ENCODE results near the gene DHRS2.
A peak's percentile ranks its signal among the peaks of the same experiment; 100 is the strongest.
"Not testable (repeated sequence)": the region's sequence is repeated elsewhere in the genome, so short reads cannot be mapped to it uniquely, and the experiment has no call there.

Gene DHRS2

GRCh38 chr14:23604675-23605170 lies 31.4 kb upstream of the DHRS2 start:
- DNase-seq (ENCODE audit: low spot score in 2 of 2), result no peak
- peaks cover 4% of the 10 kb centered on the region for H3K9me3 Mint-ChIP-seq
- no peak overlapping the region for H3K4me3 Mint-ChIP-seq
- H3K27me3 Mint-ChIP-seq, result peaks cover 9% of the 10 kb centered on the region
- no peaks in the 10 kb centered on the region for H3K36me3 Mint-ChIP-seq (ENCODE audit: insufficient read depth)
- H3K27ac Mint-ChIP-seq (ENCODE audit: low read depth), result no peak overlapping the region
- H3K4me1 Mint-ChIP-seq, result peaks cover 13% of the 10 kb centered on the region
- ATAC-seq (replicated peaks; ENCODE audit: extremely low read depth, poor library complexity, severe bottlenecking), result no peak

GRCh38 chr14:23605931-23606585 lies 30.1 kb upstream of the DHRS2 start:
- no peak for ATAC-seq (replicated peaks; ENCODE audit: extremely low read depth, poor library complexity, severe bottlenecking)
- H3K4me3 Mint-ChIP-seq, result no peak overlapping the region

GRCh38 chr14:23608454-23608853 lies 27.7 kb upstream of the DHRS2 start:
- H3K27me3 Mint-ChIP-seq, result peaks cover 9% of the 10 kb centered on the region
- no peak overlapping the region for H3K4me3 Mint-ChIP-seq
- ATAC-seq (replicated peaks; ENCODE audit: extremely low read depth, poor library complexity, severe bottlenecking) (no peak), DNase-seq (ENCODE audit: low spot score in 2 of 2) (no peak)
- no peak overlapping the region for H3K27ac Mint-ChIP-seq (ENCODE audit: low read depth)
- no peaks in the 10 kb centered on the region for H3K36me3 Mint-ChIP-seq (ENCODE audit: insufficient read depth)
- H3K4me1 Mint-ChIP-seq, result peaks cover 35% of the 10 kb centered on the region
- peaks cover 4% of the 10 kb centered on the region for H3K9me3 Mint-ChIP-seq

More at GRCh38 chr14:23605931-23606585, 30.1 kb upstream of the DHRS2 start:
- Mint-ChIP-seq H3K9me3 (peaks cover 4% of the 10 kb centered on the region), H3K27ac (ENCODE audit: low read depth) (no peak overlapping the region), H3K36me3 (ENCODE audit: insufficient read depth) (no peaks in the 10 kb centered on the region), H3K4me1 (peaks cover 26% of the 10 kb centered on the region), H3K27me3 (peaks cover 9% of the 10 kb centered on the region)
- no peak for DNase-seq (ENCODE audit: low spot score in 2 of 2)

GRCh38 chr14:23609001-23609400 lies 27.2 kb upstream of the DHRS2 start:
- no peaks in the 10 kb centered on the region for H3K36me3 Mint-ChIP-seq (ENCODE audit: insufficient read depth)
- ATAC-seq (replicated peaks; ENCODE audit: extremely low read depth, poor library complexity, severe bottlenecking) (no peak), DNase-seq (ENCODE audit: low spot score in 2 of 2) (no peak)
- H3K9me3 Mint-ChIP-seq, result peaks cover 4% of the 10 kb centered on the region
- peak overlapping the region; percentile 52 for H3K27ac Mint-ChIP-seq (ENCODE audit: low read depth)
- H3K4me3 Mint-ChIP-seq, result no peak overlapping the region
- peaks cover 35% of the 10 kb centered on the region for H3K4me1 Mint-ChIP-seq
- peaks cover 10% of the 10 kb centered on the region for H3K27me3 Mint-ChIP-seq

GRCh38 chr14:23609411-23610089 lies 26.6 kb upstream of the DHRS2 start:
- not testable (repeated sequence) for H3K36me3 Mint-ChIP-seq (ENCODE audit: insufficient read depth); ATAC-seq (replicated peaks; ENCODE audit: extremely low read depth, poor library complexity, severe bottlenecking); H3K9me3 Mint-ChIP-seq; H3K4me3 Mint-ChIP-seq; DNase-seq (ENCODE audit: low spot score in 2 of 2)
- Mint-ChIP-seq H3K27ac (ENCODE audit: low read depth) (peak overlapping the region; percentile 82), H3K4me1 (peaks cover 35% of the 10 kb centered on the region), H3K27me3 (peaks cover 15% of the 10 kb centered on the region)

- Mint-ChIP-seq H3K4me1 (peaks cover 35% of the 10 kb centered on the region), H3K9me3 (peaks cover 4% of the 10 kb centered on the region), H3K27ac (ENCODE audit: low read depth) (peak overlapping the region; percentile 82), H3K36me3 (ENCODE audit: insufficient read depth) (no peaks in the 10 kb centered on the region), H3K27me3 (peaks cover 18% of the 10 kb centered on the region), H3K4me3 (peak overlapping the region; percentile 65)
- ATAC-seq (replicated peaks; ENCODE audit: extremely low read depth, poor library complexity, severe bottlenecking), result peak; percentile 87
- no peak for DNase-seq (ENCODE audit: low spot score in 2 of 2)
Measured at GRCh38 chr14:23610090-23610814, 25.9 kb upstream of the DHRS2 start.

GRCh38 chr14:23610815-23611289 lies 25.3 kb upstream of the DHRS2 start:
- Mint-ChIP-seq H3K4me3 (no peak overlapping the region), H3K9me3 (peaks cover 4% of the 10 kb centered on the region), H3K27me3 (peaks cover 18% of the 10 kb centered on the region), H3K27ac (ENCODE audit: low read depth) (peak overlapping the region; percentile 82), H3K4me1 (peaks cover 35% of the 10 kb centered on the region), H3K36me3 (ENCODE audit: insufficient read depth) (no peaks in the 10 kb centered on the region)
- DNase-seq (ENCODE audit: low spot score in 2 of 2) (no peak), ATAC-seq (replicated peaks; ENCODE audit: extremely low read depth, poor library complexity, severe bottlenecking) (peak; percentile 64)

GRCh38 chr14:23612354-23612732 lies 23.8 kb upstream of the DHRS2 start:
- DNase-seq (ENCODE audit: low spot score in 2 of 2) (no peak), ATAC-seq (replicated peaks; ENCODE audit: extremely low read depth, poor library complexity, severe bottlenecking) (no peak)
- Mint-ChIP-seq H3K36me3 (ENCODE audit: insufficient read depth) (no peaks in the 10 kb centered on the region), H3K9me3 (peaks cover 4% of the 10 kb centered on the region), H3K27ac (ENCODE audit: low read depth) (peak overlapping the region; percentile 67), H3K4me3 (no peak overlapping the region), H3K4me1 (peaks cover 33% of the 10 kb centered on the region), H3K27me3 (peaks cover 13% of the 10 kb centered on the region)

- Mint-ChIP-seq H3K4me1 (peaks cover 31% of the 10 kb centered on the region), H3K9me3 (peaks cover 4% of the 10 kb centered on the region), H3K27ac (ENCODE audit: low read depth) (peak overlapping the region; percentile 67), H3K27me3 (peaks cover 10% of the 10 kb centered on the region), H3K36me3 (ENCODE audit: insufficient read depth) (no peaks in the 10 kb centered on the region), H3K4me3 (no peak overlapping the region)
- DNase-seq (ENCODE audit: low spot score in 2 of 2), result no peak
- no peak for ATAC-seq (replicated peaks; ENCODE audit: extremely low read depth, poor library complexity, severe bottlenecking)
Measured at GRCh38 chr14:23612802-23613201, 23.4 kb upstream of the DHRS2 start.

- H3K4me3 Mint-ChIP-seq, result no peak overlapping the region
- ATAC-seq (replicated peaks; ENCODE audit: extremely low read depth, poor library complexity, severe bottlenecking), result no peak
- DNase-seq (ENCODE audit: low spot score in 2 of 2), result no peak
- H3K27me3 Mint-ChIP-seq, result peaks cover 16% of the 10 kb centered on the region
- no peak overlapping the region for H3K27ac Mint-ChIP-seq (ENCODE audit: low read depth)
- H3K4me1 Mint-ChIP-seq, result peaks cover 31% of the 10 kb centered on the region
- H3K36me3 Mint-ChIP-seq (ENCODE audit: insufficient read depth), result no peaks in the 10 kb centered on the region
- H3K9me3 Mint-ChIP-seq, result peaks cover 4% of the 10 kb centered on the region
Measured at GRCh38 chr14:23613242-23614070, 22.7 kb upstream of the DHRS2 start.

GRCh38 chr14:23614395-23614828 lies 21.8 kb upstream of the DHRS2 start:
- Mint-ChIP-seq H3K4me3 (no peak overlapping the region), H3K27me3 (peaks cover 19% of the 10 kb centered on the region), H3K9me3 (no peaks in the 10 kb centered on the region), H3K27ac (ENCODE audit: low read depth) (no peak overlapping the region), H3K36me3 (ENCODE audit: insufficient read depth) (no peaks in the 10 kb centered on the region), H3K4me1 (peaks cover 25% of the 10 kb centered on the region)
- no peak for ATAC-seq (replicated peaks; ENCODE audit: extremely low read depth, poor library complexity, severe bottlenecking)
- no peak for DNase-seq (ENCODE audit: low spot score in 2 of 2)

GRCh38 chr14:23615856-23616255 lies 20.3 kb upstream of the DHRS2 start:
- ATAC-seq (replicated peaks; ENCODE audit: extremely low read depth, poor library complexity, severe bottlenecking) (no peak), DNase-seq (ENCODE audit: low spot score in 2 of 2) (no peak)
- no peak overlapping the region for H3K4me3 Mint-ChIP-seq
- H3K4me1 Mint-ChIP-seq, result peaks cover 11% of the 10 kb centered on the region
- H3K36me3 Mint-ChIP-seq (ENCODE audit: insufficient read depth), result no peaks in the 10 kb centered on the region
- H3K27ac Mint-ChIP-seq (ENCODE audit: low read depth), result no peak overlapping the region
- H3K9me3 Mint-ChIP-seq, result no peaks in the 10 kb centered on the region
- H3K27me3 Mint-ChIP-seq, result peaks cover 23% of the 10 kb centered on the region
